Measurements from ENCODE around the gene ZNF74.

- TF ChIP-seq CTCF (IDR thresholded peaks at IDR 0.05 in 8 of 11, conservative IDR thresholded peaks at IDR 0.05 in 3 of 11) (no peak), POLR2A (IDR thresholded peaks at IDR 0.05) (no peak), POLR2AphosphoS5 (IDR thresholded peaks at IDR 0.05) (no peak)
Observed at GRCh38 chr22:20433191-20433590, 39.2 kb downstream of the ZNF74 start.

All from spleen (tissue), 7 donors.